Measurements from ENCODE around the gene COL15A1.
A peak's percentile ranks its signal among the peaks of the same experiment; 100 is the strongest.

The COL15A1 gene

DNA sequence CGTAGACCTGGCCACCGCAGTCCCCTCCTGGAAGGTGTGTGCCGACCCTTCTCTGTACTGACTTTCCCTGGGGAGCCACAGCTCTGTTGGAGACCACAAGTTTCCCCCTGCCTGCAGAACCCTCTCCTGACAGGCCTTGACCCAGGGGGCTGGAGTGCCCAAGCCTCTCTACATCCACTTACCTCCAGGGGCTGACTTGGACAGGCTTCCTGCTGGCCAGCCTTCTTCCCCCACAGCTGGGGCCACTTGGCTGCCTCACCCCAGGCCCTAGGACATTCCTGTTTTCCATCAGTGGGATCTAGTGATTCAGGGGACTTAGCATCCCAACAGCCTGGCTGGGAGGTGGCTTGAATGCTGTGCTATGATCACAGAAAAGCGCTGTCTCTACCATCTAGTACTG, 23.6 kb downstream of the COL15A1 start:
- Histone ChIP-seq H3K9ac (ENCODE audit: low read length in 5 of 5) (peak overlapping the region in 1 of 5 donors; percentile 44), H3K4me1 (ENCODE audit: control insufficient read depth in 5 of 5, insufficient read depth in 5 of 5, low read length in 5 of 5) (peaks cover 13 to 84% (median 71%) of the 10 kb centered on the region in 5 donors), H3K9me3 (ENCODE audit: control insufficient read depth in 5 of 5, low read length in 5 of 5) (peaks cover 0 to 3% (median 0%) of the 10 kb centered on the region in 5 donors), H3K27me3 (ENCODE audit: control insufficient read depth in 5 of 5, insufficient read depth in 4 of 5, low read length in 5 of 5) (no peaks in the 10 kb centered on the region), H3K4me3 (ENCODE audit: low read depth in 1 of 5, low read length in 5 of 5) (no peak overlapping the region), H3K27ac (ENCODE audit: low read depth, low read length) (peak overlapping the region; percentile 60), H3K36me3 (ENCODE audit: control insufficient read depth in 5 of 5, insufficient read depth in 5 of 5, low read length in 5 of 5) (peaks cover 0 to 18% (median 7%) of the 10 kb centered on the region in 5 donors)

DNA sequence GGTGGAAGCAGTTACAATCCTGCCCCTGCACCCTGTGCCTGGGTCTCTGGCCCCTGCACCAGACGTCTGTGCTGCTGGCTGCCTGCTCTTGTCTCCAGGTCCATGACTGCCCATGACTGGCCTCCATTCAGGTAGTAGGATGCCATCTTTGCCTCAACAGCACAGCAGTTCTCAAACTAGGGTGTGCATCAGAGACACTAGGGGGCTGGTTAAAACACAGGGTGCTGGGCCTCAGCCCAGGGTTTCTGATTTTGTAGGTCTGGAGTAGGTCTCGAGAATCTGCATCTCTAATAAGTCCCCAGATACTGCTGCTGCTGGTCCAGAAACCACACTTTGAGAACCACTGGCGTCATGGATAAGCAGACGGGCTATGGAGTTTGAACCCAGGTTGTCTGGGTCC, 24.0 kb downstream of the COL15A1 start:
- Histone ChIP-seq H3K27ac (ENCODE audit: low read depth, low read length) (peak overlapping the region; percentile 60), H3K4me3 (ENCODE audit: low read depth in 1 of 5, low read length in 5 of 5) (no peak overlapping the region), H3K4me1 (ENCODE audit: control insufficient read depth in 5 of 5, insufficient read depth in 5 of 5, low read length in 5 of 5) (peaks cover 18 to 83% (median 71%) of the 10 kb centered on the region in 5 donors), H3K36me3 (ENCODE audit: control insufficient read depth in 5 of 5, insufficient read depth in 5 of 5, low read length in 5 of 5) (peaks cover 0 to 18% (median 7%) of the 10 kb centered on the region in 5 donors), H3K9ac (ENCODE audit: low read length in 5 of 5) (peak overlapping the region in 1 of 5 donors; percentile 44), H3K9me3 (ENCODE audit: control insufficient read depth in 5 of 5, low read length in 5 of 5) (peaks cover 0 to 3% (median 0%) of the 10 kb centered on the region in 5 donors), H3K27me3 (ENCODE audit: control insufficient read depth in 5 of 5, insufficient read depth in 4 of 5, low read length in 5 of 5) (no peaks in the 10 kb centered on the region)

DNA sequence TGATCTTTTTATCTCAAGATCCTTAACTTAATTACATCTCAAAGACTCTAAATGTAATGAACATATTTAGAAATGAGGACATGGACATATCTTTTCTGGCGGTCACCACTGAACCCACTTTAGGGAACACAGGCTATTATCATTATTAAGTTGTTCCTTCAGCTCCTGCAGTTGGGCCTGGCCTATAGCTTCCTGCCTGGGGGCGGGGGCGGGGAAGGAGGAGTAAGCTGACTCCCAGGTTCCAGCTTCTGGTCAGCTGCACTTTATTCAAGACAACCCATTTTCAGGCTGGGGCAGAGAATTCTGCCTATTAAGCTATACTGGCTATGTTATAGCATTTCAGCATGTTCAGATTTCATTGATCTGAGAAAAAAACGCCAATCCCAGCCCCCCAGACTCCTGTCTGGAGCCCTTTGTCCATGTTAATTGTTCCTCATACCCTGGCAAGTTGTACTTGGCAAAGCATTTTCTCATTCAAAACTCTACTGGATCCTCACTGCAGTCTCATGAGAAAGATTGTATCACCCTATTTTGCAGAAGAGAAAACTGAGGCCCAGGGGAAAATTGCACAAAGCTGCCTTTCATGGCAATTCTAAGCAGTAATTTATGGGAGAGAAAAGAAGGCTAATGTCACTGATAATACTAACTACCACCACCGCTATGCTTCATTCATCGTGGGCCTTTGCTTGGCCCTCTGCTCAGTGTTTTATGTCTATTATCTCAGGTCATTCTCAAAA, 25.1 kb downstream of the COL15A1 start:
- H3K9ac ChIP-seq (ENCODE audit: low read length in 5 of 5) = peak overlapping the region in 1 of 5 donors; percentile 9
- H3K4me3 ChIP-seq (ENCODE audit: low read depth in 1 of 5, low read length in 5 of 5) = no peak overlapping the region
- H3K27me3 ChIP-seq (ENCODE audit: control insufficient read depth in 5 of 5, insufficient read depth in 4 of 5, low read length in 5 of 5) = no peaks in the 10 kb centered on the region
- H3K4me1 ChIP-seq (ENCODE audit: control insufficient read depth in 5 of 5, insufficient read depth in 5 of 5, low read length in 5 of 5) = peaks cover 23 to 83% (median 76%) of the 10 kb centered on the region in 5 donors
- H3K36me3 ChIP-seq (ENCODE audit: control insufficient read depth in 5 of 5, insufficient read depth in 5 of 5, low read length in 5 of 5) = peaks cover 0 to 14% (median 7%) of the 10 kb centered on the region in 5 donors
- H3K9me3 ChIP-seq (ENCODE audit: control insufficient read depth in 5 of 5, low read length in 5 of 5) = peaks cover 0 to 3% (median 0%) of the 10 kb centered on the region in 5 donors
- peak overlapping the region; percentile 38 for H3K27ac ChIP-seq (ENCODE audit: low read depth, low read length)

DNA sequence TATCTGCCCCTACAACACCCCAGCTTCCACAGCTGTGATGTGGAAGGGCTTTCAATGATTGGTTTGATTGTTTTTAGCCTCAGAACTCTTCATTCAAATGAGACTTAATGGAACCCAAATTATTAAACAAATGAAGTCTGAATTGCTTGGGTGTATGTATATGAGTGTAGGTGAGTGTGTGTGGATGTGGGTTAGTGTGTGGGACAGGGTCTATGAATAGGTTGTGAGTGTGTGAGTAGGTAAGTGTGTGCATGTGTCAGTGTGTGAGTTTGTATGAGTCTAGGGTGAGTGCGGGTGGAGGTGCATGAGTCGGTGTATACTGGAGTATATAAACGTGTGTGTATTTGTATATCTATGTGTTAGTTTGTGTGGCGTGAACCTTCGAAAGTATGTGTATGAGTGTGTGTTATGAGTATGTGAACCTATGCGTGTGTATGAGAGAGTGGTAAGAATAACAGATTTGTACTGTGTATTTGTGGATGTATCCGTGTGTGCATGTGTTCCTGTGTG, 26.9 kb downstream of the COL15A1 start:
- Histone ChIP-seq H3K4me3 (ENCODE audit: low read depth in 1 of 5, low read length in 5 of 5) (no peak overlapping the region), H3K27me3 (ENCODE audit: control insufficient read depth in 5 of 5, insufficient read depth in 4 of 5, low read length in 5 of 5) (no peaks in the 10 kb centered on the region), H3K9me3 (ENCODE audit: control insufficient read depth in 5 of 5, low read length in 5 of 5) (peaks cover 0 to 3% (median 0%) of the 10 kb centered on the region in 5 donors), H3K27ac (ENCODE audit: low read depth, low read length) (peak overlapping the region; percentile 82), H3K36me3 (ENCODE audit: control insufficient read depth in 5 of 5, insufficient read depth in 5 of 5, low read length in 5 of 5) (peaks cover 0 to 14% (median 3%) of the 10 kb centered on the region in 5 donors), H3K4me1 (ENCODE audit: control insufficient read depth in 5 of 5, insufficient read depth in 5 of 5, low read length in 5 of 5) (peaks cover 33 to 85% (median 77%) of the 10 kb centered on the region in 5 donors), H3K9ac (ENCODE audit: low read length in 5 of 5) (no peak overlapping the region)

DNA sequence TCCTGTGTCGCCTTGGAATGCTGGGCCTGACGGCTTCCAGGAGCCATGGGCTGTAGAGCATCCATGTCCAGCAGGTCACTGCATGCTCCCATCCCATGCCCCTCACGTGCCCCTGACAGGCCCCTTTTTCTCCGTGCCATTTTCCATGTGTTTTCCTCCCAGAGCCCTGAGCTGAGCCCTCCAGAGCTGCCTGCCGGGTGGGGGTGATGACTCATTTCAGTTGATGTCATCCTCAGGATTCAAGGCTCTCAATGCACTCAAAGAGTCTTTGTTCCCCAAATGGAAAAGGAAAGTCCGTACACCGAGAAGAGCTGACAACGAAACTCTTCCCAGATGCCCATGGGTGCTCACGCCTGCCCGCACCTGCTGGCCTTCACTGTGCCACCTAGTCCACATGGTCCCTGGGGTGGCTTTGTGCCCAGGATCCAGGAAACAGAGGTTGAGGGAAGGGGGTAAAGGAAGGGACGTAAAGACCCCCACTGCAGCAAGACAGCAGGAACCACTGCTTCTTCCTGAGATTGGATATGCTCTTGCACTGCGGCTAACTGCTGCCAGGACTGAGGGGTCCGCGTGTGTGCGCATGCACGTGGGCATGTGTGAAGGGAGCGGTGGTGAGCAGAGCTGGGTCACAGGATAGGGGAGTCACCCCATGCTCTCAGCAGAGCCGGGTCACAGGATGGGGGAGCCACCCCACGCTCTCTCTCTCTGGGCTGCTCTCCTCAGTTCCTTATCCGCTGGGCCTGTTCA, 27.6 kb downstream of the COL15A1 start:
- Histone ChIP-seq H3K36me3 (ENCODE audit: control insufficient read depth in 5 of 5, insufficient read depth in 5 of 5, low read length in 5 of 5) (peaks cover 0 to 14% (median 3%) of the 10 kb centered on the region in 5 donors), H3K27ac (ENCODE audit: low read depth, low read length) (peak overlapping the region; percentile 82), H3K27me3 (ENCODE audit: control insufficient read depth in 5 of 5, insufficient read depth in 4 of 5, low read length in 5 of 5) (no peaks in the 10 kb centered on the region), H3K9ac (ENCODE audit: low read length in 5 of 5) (peak overlapping the region in 1 of 5 donors; percentile 1), H3K9me3 (ENCODE audit: control insufficient read depth in 5 of 5, low read length in 5 of 5) (peaks cover 0 to 3% (median 0%) of the 10 kb centered on the region in 5 donors), H3K4me3 (ENCODE audit: low read depth in 1 of 5, low read length in 5 of 5) (no peak overlapping the region), H3K4me1 (ENCODE audit: control insufficient read depth in 5 of 5, insufficient read depth in 5 of 5, low read length in 5 of 5) (peaks cover 33 to 85% (median 76%) of the 10 kb centered on the region in 5 donors)

DNA sequence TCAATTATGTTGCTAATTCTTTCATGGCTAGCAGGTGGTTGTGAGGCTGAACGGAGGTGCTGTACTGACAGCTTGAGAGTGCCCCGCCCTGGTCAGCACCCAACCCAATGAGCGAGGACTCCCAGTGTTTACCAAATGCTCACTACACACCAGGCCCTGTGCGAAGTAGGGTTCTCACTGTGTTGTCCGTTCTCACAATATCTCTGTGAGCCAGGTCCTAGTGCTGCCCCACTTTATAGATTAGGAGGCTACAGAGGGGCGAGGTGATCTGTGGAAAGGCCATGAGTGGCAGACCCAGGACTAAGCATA, 28.2 kb downstream of the COL15A1 start:
- Histone ChIP-seq H3K4me1 (ENCODE audit: control insufficient read depth in 5 of 5, insufficient read depth in 5 of 5, low read length in 5 of 5) (peaks cover 34 to 89% (median 78%) of the 10 kb centered on the region in 5 donors), H3K27ac (ENCODE audit: low read depth, low read length) (peak overlapping the region; percentile 82), H3K9me3 (ENCODE audit: control insufficient read depth in 5 of 5, low read length in 5 of 5) (peaks cover 0 to 3% (median 0%) of the 10 kb centered on the region in 5 donors), H3K27me3 (ENCODE audit: control insufficient read depth in 5 of 5, insufficient read depth in 4 of 5, low read length in 5 of 5) (no peaks in the 10 kb centered on the region), H3K9ac (ENCODE audit: low read length in 5 of 5) (peak overlapping the region in 1 of 5 donors; percentile 1), H3K4me3 (ENCODE audit: low read depth in 1 of 5, low read length in 5 of 5) (no peak overlapping the region), H3K36me3 (ENCODE audit: control insufficient read depth in 5 of 5, insufficient read depth in 5 of 5, low read length in 5 of 5) (peaks cover 0 to 14% (median 3%) of the 10 kb centered on the region in 5 donors)

DNA sequence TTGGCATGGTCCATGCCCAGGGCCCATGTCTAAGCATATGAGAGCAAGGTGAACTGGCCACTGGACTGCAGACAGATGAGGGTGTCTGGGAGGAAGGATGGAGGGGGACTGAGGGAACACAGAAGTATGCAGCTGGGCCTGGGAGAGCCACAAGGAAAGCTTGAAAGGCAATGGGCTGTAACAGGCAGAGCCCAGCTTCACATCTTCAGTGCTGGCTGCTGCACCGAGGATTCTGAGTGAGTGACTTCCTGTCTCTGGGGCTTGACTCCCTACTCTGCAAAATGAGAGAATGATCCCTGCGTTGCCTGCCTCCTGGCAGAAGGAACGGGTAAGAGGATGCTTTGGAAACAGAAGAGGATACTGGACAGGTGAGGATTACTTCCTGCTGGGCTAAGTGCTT, 29.0 kb downstream of the COL15A1 start:
- peak overlapping the region in 1 of 5 donors; percentile 60 for H3K9ac ChIP-seq (ENCODE audit: low read length in 5 of 5)
- H3K27ac ChIP-seq (ENCODE audit: low read depth, low read length) = peak overlapping the region; percentile 82
- H3K4me1 ChIP-seq (ENCODE audit: control insufficient read depth in 5 of 5, insufficient read depth in 5 of 5, low read length in 5 of 5) = peaks cover 39 to 90% (median 78%) of the 10 kb centered on the region in 5 donors

DNA sequence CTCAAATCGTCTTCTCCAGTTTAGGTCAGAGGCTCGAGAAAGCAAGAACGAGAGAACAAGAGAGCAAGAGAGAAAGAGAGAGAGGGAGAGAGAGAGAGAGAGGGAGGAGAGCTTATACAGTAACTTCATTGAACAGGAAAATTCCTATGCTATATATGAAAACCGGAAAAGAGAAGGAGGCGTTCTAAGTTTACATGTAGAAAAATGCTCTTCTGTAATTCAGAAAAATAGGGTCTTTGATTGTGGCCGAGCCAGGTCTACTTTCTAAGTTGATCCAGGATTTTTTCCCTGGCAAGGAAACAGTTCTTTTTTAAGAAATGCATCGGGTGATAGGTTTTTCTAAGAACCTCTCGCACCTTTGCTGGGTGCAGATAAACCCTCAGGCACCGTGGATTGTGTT, 29.5 kb downstream of the COL15A1 start:
- H3K4me1 ChIP-seq (ENCODE audit: control insufficient read depth in 5 of 5, insufficient read depth in 5 of 5, low read length in 5 of 5) = peaks cover 43 to 95% (median 78%) of the 10 kb centered on the region in 5 donors
- peak overlapping the region; percentile 82 for H3K27ac ChIP-seq (ENCODE audit: low read depth, low read length)
- H3K9ac ChIP-seq (ENCODE audit: low read length in 5 of 5) = peak overlapping the region in 2 of 5 donors; percentile 12 to 60
- H3K4me3 ChIP-seq (ENCODE audit: low read depth in 1 of 5, low read length in 5 of 5) = no peak overlapping the region
- peaks cover 0 to 7% (median under 1%) of the 10 kb centered on the region in 5 donors for H3K36me3 ChIP-seq (ENCODE audit: control insufficient read depth in 5 of 5, insufficient read depth in 5 of 5, low read length in 5 of 5)
- no peaks in the 10 kb centered on the region for H3K27me3 ChIP-seq (ENCODE audit: control insufficient read depth in 5 of 5, insufficient read depth in 4 of 5, low read length in 5 of 5)
- H3K9me3 ChIP-seq (ENCODE audit: control insufficient read depth in 5 of 5, low read length in 5 of 5) = peaks cover 0 to 1% (median 0%) of the 10 kb centered on the region in 5 donors

More for the DNA sequence above, 29.0 kb downstream of the COL15A1 start:
- Histone ChIP-seq H3K9me3 (ENCODE audit: control insufficient read depth in 5 of 5, low read length in 5 of 5) (peaks cover 0 to 3% (median 0%) of the 10 kb centered on the region in 5 donors), H3K36me3 (ENCODE audit: control insufficient read depth in 5 of 5, insufficient read depth in 5 of 5, low read length in 5 of 5) (peaks cover 0 to 12% (median 3%) of the 10 kb centered on the region in 5 donors), H3K4me3 (ENCODE audit: low read depth in 1 of 5, low read length in 5 of 5) (no peak overlapping the region), H3K27me3 (ENCODE audit: control insufficient read depth in 5 of 5, insufficient read depth in 4 of 5, low read length in 5 of 5) (no peaks in the 10 kb centered on the region)

DNA sequence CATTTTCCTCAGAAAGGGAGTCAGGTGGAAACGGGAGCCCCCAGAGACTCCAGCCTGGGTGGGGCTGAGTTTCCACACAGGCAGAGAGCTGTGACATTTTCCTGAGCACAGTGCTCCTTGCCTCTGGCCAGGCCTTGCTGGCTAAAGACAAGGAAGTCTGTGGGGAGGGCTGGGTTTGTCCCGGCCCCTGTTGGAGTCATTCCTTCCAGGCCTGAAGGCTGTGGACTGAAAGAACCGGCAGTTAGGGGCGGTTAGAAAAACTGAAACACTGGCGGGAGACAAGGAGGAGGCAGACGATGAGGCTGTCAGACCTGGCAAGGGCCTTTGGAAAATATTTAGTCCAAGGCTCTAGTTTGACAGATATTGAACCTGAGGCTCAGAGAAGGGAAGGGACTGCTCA, 29.9 kb downstream of the COL15A1 start:
- H3K36me3 ChIP-seq (ENCODE audit: control insufficient read depth in 5 of 5, insufficient read depth in 5 of 5, low read length in 5 of 5) = peaks cover 0 to 5% (median 0%) of the 10 kb centered on the region in 5 donors
- no peaks in the 10 kb centered on the region for H3K9me3 ChIP-seq (ENCODE audit: control insufficient read depth in 5 of 5, low read length in 5 of 5)
- H3K9ac ChIP-seq (ENCODE audit: low read length in 5 of 5) = peak overlapping the region in 3 of 5 donors; percentile 12 to 60 (median 53)
- H3K4me3 ChIP-seq (ENCODE audit: low read depth in 1 of 5, low read length in 5 of 5) = no peak overlapping the region
- peaks cover 46 to 97% (median 78%) of the 10 kb centered on the region in 5 donors for H3K4me1 ChIP-seq (ENCODE audit: control insufficient read depth in 5 of 5, insufficient read depth in 5 of 5, low read length in 5 of 5)
- H3K27me3 ChIP-seq (ENCODE audit: control insufficient read depth in 5 of 5, insufficient read depth in 4 of 5, low read length in 5 of 5) = no peaks in the 10 kb centered on the region
- peak overlapping the region; percentile 82 for H3K27ac ChIP-seq (ENCODE audit: low read depth, low read length)
